Activated naive CD8-positive, alpha-beta T cell treated with anti-CD3 and anti-CD28 coated beads for 36 hours (primary cell): ENCODE data around the gene TSNAXIP1. TPM values are rescaled to one million over a fixed set of nuclear protein-coding genes. Genes with fewer than 3 reads are reported as not detected.
A peak's percentile ranks its signal among the peaks of the same experiment; 100 is the strongest.

Experiments
- DNase-seq: peaks from one replicate; pipeline ENCODE4 v3.0.0; 2021
- H3K27ac Mint-ChIP-seq: one replicate; pipeline ENCODE4 v1.8.0; 2022; ENCODE audit warnings: mild to moderate bottlenecking, moderate library complexity, mixed read lengths
- H3K27me3 Mint-ChIP-seq: one replicate; pipeline ENCODE4 v1.8.0; 2022; ENCODE audit warnings: mild to moderate bottlenecking, mixed read lengths
- H3K36me3 Mint-ChIP-seq: one replicate; pipeline ENCODE4 v1.8.0; 2021; ENCODE audit warnings: mild to moderate bottlenecking, mixed read lengths
- H3K4me1 Mint-ChIP-seq: one replicate; pipeline ENCODE4 v1.8.0; 2021; ENCODE audit warnings: mixed read lengths
- H3K4me3 Mint-ChIP-seq: one replicate; pipeline ENCODE4 v1.8.0; 2022; ENCODE audit warnings: mild to moderate bottlenecking, moderate library complexity, mixed read lengths
- H3K9me3 Mint-ChIP-seq: one replicate; pipeline ENCODE4 v1.8.0; 2022; ENCODE audit warnings: mixed read lengths
- total RNA-seq, 2 experiments: library from RNA; stranded (reverse); gene quantifications; one replicate each; pipeline ENCODE4 v1.2.3, GENCODE V29; 2021

TSNAXIP1 gene
- total RNA-seq, 2 experiments from 2014 or later, result 0.70 to 0.72 TPM

GRCh38 chr16:67841198-67841815 lies 34.6 kb downstream of the TSNAXIP1 start:
- Mint-ChIP-seq H3K4me1 (peaks cover 30% of the 10 kb centered on the region), H3K27ac (peak overlapping the region; percentile 98), H3K4me3 (peak overlapping the region; percentile 87), H3K9me3 (no peaks in the 10 kb centered on the region), H3K36me3 (peaks cover 3% of the 10 kb centered on the region), H3K27me3 (no peaks in the 10 kb centered on the region)
- no peak for DNase-seq

- H3K4me3 Mint-ChIP-seq, result peak within 1 kb of the TSS; percentile 95
- peaks cover 30% of the 10 kb centered on the region for H3K4me1 Mint-ChIP-seq
- H3K27me3 Mint-ChIP-seq, result no peaks in the 10 kb centered on the region
- H3K9me3 Mint-ChIP-seq, result no peaks in the 10 kb centered on the region
- H3K27ac Mint-ChIP-seq, result peak within 1 kb of the TSS; percentile 98
- H3K36me3 Mint-ChIP-seq, result peaks cover 3% of the 10 kb centered on the region
- peak; percentile 94 for DNase-seq
These were observed 35.3 kb downstream of the TSNAXIP1 start, which contains the start of gene THAP11 for GRCh38 chr16:67841816-67842508. Gene THAP11, plus strand, starts transcription at chr16:67842320. Its CDS starts 235 bp downstream, at chr16:67842555.

GRCh38 chr16:67842509-67843342 lies 36.0 kb downstream of the TSNAXIP1 start:
- Mint-ChIP-seq H3K4me1 (peaks cover 32% of the 10 kb centered on the region), H3K4me3 (peak overlapping the region; percentile 95), H3K27ac (peak overlapping the region; percentile 91), H3K9me3 (no peaks in the 10 kb centered on the region), H3K36me3 (peaks cover 3% of the 10 kb centered on the region), H3K27me3 (no peaks in the 10 kb centered on the region)
- peak; percentile 71 for DNase-seq

- Mint-ChIP-seq H3K4me1 (peaks cover 38% of the 10 kb centered on the region), H3K27ac (peak overlapping the region; percentile 91), H3K27me3 (no peaks in the 10 kb centered on the region), H3K36me3 (peaks cover 3% of the 10 kb centered on the region), H3K9me3 (no peaks in the 10 kb centered on the region), H3K4me3 (peak overlapping the region; percentile 95)
- no peak for DNase-seq
These were observed 36.7 kb downstream of the TSNAXIP1 start for GRCh38 chr16:67843343-67843765.

- peaks cover 3% of the 10 kb centered on the region for H3K36me3 Mint-ChIP-seq
- peaks cover 39% of the 10 kb centered on the region for H3K4me1 Mint-ChIP-seq
- H3K4me3 Mint-ChIP-seq, result peak overlapping the region; percentile 95
- DNase-seq, result no peak
- no peaks in the 10 kb centered on the region for H3K9me3 Mint-ChIP-seq
- H3K27ac Mint-ChIP-seq, result peak overlapping the region; percentile 91
- no peaks in the 10 kb centered on the region for H3K27me3 Mint-ChIP-seq
These were observed 37.8 kb downstream of the TSNAXIP1 start for GRCh38 chr16:67844497-67844896.

GRCh38 chr16:67845291-67846062 lies 38.8 kb downstream of the TSNAXIP1 start:
- Mint-ChIP-seq H3K4me3 (peak overlapping the region; percentile 85), H3K27ac (peak overlapping the region; percentile 88), H3K4me1 (peaks cover 39% of the 10 kb centered on the region), H3K36me3 (peaks cover 10% of the 10 kb centered on the region), H3K9me3 (no peaks in the 10 kb centered on the region), H3K27me3 (no peaks in the 10 kb centered on the region)
- DNase-seq, result no peak

GRCh38 chr16:67846063-67846319 lies 39.3 kb downstream of the TSNAXIP1 start:
- H3K4me3 Mint-ChIP-seq, result peak overlapping the region; percentile 85
- H3K4me1 Mint-ChIP-seq, result peaks cover 39% of the 10 kb centered on the region

GRCh38 chr16:67846320-67847063 lies 39.8 kb downstream of the TSNAXIP1 start, which contains the start of gene NUTF2:
Gene NUTF2, plus strand, starts transcription at chr16:67846933. Its CDS starts 18,198 bp downstream, at chr16:67865131.
- Mint-ChIP-seq H3K4me1 (peaks cover 37% of the 10 kb centered on the region), H3K36me3 (peaks cover 10% of the 10 kb centered on the region), H3K4me3 (peak within 1 kb of the TSS; percentile 96), H3K9me3 (no peaks in the 10 kb centered on the region), H3K27me3 (no peaks in the 10 kb centered on the region), H3K27ac (peak within 1 kb of the TSS; percentile 88)
- DNase-seq, result peak; percentile 97

More at GRCh38 chr16:67846063-67846319, 39.3 kb downstream of the TSNAXIP1 start:
- H3K27ac Mint-ChIP-seq, result peak overlapping the region; percentile 88
- no peak for DNase-seq
- no peaks in the 10 kb centered on the region for H3K27me3 Mint-ChIP-seq
- no peaks in the 10 kb centered on the region for H3K9me3 Mint-ChIP-seq
- peaks cover 10% of the 10 kb centered on the region for H3K36me3 Mint-ChIP-seq

GRCh38 chr16:67847064-67847861 lies 40.6 kb downstream of the TSNAXIP1 start, which contains the start of gene CENPT:
Gene CENPT, minus strand, starts transcription at chr16:67847693. Its CDS starts 13,834 bp downstream, at chr16:67833859.
- Mint-ChIP-seq H3K27ac (peak within 1 kb of the TSS; percentile 88), H3K27me3 (no peaks in the 10 kb centered on the region), H3K4me1 (peaks cover 35% of the 10 kb centered on the region), H3K4me3 (peak within 1 kb of the TSS; percentile 96), H3K36me3 (peaks cover 10% of the 10 kb centered on the region), H3K9me3 (no peaks in the 10 kb centered on the region)
- DNase-seq, result peak; percentile 27

- peaks cover 10% of the 10 kb centered on the region for H3K36me3 Mint-ChIP-seq
- H3K27ac Mint-ChIP-seq, result peak overlapping the region; percentile 86
- H3K4me3 Mint-ChIP-seq, result peak overlapping the region; percentile 96
- DNase-seq, result no peak
- H3K27me3 Mint-ChIP-seq, result no peaks in the 10 kb centered on the region
- H3K9me3 Mint-ChIP-seq, result no peaks in the 10 kb centered on the region
- H3K4me1 Mint-ChIP-seq, result peaks cover 33% of the 10 kb centered on the region
These were observed 41.4 kb downstream of the TSNAXIP1 start for GRCh38 chr16:67848118-67848517.

- H3K27me3 Mint-ChIP-seq, result no peaks in the 10 kb centered on the region
- H3K4me3 Mint-ChIP-seq, result no peak overlapping the region
- DNase-seq, result no peak
- H3K9me3 Mint-ChIP-seq, result no peaks in the 10 kb centered on the region
- H3K36me3 Mint-ChIP-seq, result peaks cover 9% of the 10 kb centered on the region
- H3K4me1 Mint-ChIP-seq, result peaks cover 18% of the 10 kb centered on the region
- no peak overlapping the region for H3K27ac Mint-ChIP-seq
These were observed 47.0 kb downstream of the TSNAXIP1 start for GRCh38 chr16:67853670-67854069.

GRCh38 chr16:67855789-67856188 lies 49.1 kb downstream of the TSNAXIP1 start:
- peaks cover 18% of the 10 kb centered on the region for H3K4me1 Mint-ChIP-seq
- no peak for DNase-seq
- H3K36me3 Mint-ChIP-seq, result peaks cover 4% of the 10 kb centered on the region
- H3K27ac Mint-ChIP-seq, result no peak overlapping the region
- H3K9me3 Mint-ChIP-seq, result no peaks in the 10 kb centered on the region
- H3K4me3 Mint-ChIP-seq, result no peak overlapping the region
- H3K27me3 Mint-ChIP-seq, result no peaks in the 10 kb centered on the region

- Mint-ChIP-seq H3K9me3 (no peaks in the 10 kb centered on the region), H3K4me1 (peaks cover 18% of the 10 kb centered on the region), H3K4me3 (no peak overlapping the region), H3K27ac (no peak overlapping the region), H3K36me3 (peaks cover 4% of the 10 kb centered on the region), H3K27me3 (no peaks in the 10 kb centered on the region)
- DNase-seq, result no peak
These were observed 50.3 kb downstream of the TSNAXIP1 start for GRCh38 chr16:67856927-67857546.
